HG03521 (cell line): ENCODE data around the gene VAV3.
"Not testable (repeated sequence)": the region's sequence is repeated elsewhere in the genome, so short reads cannot be mapped to it uniquely, and the experiment has no call there.

Experiments used
- ATAC-seq: cut with Tn5 transposase; IDR thresholded peaks from one replicate; pipeline ENCODE4 v1.9.1; 2021; ENCODE audit warnings: mild to moderate bottlenecking, moderate library complexity; ENCODE audit not compliant: unreplicated experiment

Gene VAV3

GRCh38 chr1:107661158-107661557, 303.8 kb downstream of the VAV3 start:
- no peak for ATAC-seq

- no peak for ATAC-seq
Measured at GRCh38 chr1:107659961-107660360, 305.0 kb downstream of the VAV3 start.

DNA sequence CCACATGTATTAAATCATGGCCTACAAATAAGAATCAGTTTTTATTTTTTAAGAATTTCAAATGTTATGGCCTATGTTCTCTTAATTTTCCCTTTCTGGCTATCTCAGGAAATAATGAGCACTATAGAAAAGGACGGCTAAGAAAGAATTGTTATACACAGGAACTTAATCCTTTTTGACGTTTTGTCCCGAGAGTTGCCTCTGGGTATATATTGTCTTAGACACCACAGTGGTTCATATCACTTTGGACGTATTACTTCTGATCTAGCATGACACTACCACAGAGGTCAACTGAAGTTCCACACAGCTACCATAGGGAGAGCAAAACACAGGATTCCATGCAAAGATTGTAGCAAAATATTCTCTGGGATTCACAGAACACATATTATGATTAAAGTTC, 307.6 kb downstream of the VAV3 start:
- ATAC-seq: no peak

- ATAC-seq: no peak
Measured at GRCh38 chr1:107653765-107654164, 311.2 kb downstream of the VAV3 start.

GRCh38 chr1:107653005-107653404, 312.0 kb downstream of the VAV3 start:
- ATAC-seq: no peak

- ATAC-seq: not testable (repeated sequence)
Measured at GRCh38 chr1:107650825-107651224, 314.2 kb downstream of the VAV3 start.

DNA sequence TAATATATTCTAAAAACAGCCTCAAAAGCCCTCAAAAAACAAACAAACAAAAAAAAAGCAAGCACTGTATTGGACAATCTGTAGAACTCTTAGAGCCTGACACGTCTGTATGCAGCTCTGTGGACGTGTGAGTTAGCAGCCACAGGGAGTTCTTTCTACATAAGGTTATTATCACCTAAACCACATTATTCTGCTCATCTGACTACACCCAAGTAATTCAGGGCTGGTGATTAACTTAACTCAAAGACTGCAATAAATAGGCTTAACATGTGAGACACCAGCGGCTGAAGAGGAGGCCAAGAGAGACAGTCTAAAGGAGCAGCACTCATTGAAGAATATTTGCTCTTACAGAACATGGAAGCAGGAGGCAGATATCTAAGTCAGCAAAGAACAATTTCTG, 316.0 kb downstream of the VAV3 start:
- no peak for ATAC-seq

- no peak for ATAC-seq
Measured at GRCh38 chr1:107648071-107648470, 316.9 kb downstream of the VAV3 start.

DNA sequence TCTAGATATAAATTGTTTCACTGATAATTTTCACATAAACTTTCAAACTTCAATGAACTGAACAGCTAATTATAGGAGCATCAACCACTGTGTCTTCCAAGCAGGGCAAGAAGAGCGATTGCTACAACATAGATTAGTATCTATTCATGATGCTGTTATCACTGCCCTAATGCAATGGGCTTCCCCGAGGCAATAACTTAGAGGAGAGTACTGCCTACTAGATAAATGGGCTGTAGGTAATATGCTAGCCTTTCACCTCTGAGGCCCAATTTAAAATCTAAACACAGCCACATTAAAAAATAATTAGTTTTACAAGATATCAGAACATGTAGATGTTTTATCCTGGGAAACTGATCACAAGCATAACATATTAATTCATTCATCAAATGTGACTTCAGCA, 318.0 kb downstream of the VAV3 start:
- ATAC-seq: no peak

DNA sequence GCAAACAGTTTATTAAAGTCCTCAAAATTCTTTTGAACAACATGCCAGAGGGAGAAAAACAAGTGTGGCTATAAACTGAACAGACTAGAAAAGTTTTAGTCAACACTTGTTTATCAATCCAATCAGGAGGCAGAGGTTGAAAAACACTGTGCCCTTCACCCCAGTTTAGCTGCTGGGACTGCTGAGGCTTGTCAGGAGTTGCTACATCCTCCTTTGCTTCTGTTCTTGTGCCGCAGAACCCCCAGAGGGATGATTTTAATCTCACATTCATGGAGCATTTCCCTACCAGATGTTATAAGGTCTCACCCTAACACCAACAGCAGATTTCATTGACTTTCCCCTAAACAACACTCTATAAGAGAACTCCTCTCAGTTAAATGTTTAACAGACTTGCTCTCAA, 321.2 kb downstream of the VAV3 start:
- no peak for ATAC-seq

- ATAC-seq: no peak
Measured at GRCh38 chr1:107640207-107640606, 324.8 kb downstream of the VAV3 start.

- no peak for ATAC-seq
Measured at GRCh38 chr1:107637101-107637500, 327.9 kb downstream of the VAV3 start.

GRCh38 chr1:107633596-107633995, 331.4 kb downstream of the VAV3 start:
- ATAC-seq: no peak

DNA sequence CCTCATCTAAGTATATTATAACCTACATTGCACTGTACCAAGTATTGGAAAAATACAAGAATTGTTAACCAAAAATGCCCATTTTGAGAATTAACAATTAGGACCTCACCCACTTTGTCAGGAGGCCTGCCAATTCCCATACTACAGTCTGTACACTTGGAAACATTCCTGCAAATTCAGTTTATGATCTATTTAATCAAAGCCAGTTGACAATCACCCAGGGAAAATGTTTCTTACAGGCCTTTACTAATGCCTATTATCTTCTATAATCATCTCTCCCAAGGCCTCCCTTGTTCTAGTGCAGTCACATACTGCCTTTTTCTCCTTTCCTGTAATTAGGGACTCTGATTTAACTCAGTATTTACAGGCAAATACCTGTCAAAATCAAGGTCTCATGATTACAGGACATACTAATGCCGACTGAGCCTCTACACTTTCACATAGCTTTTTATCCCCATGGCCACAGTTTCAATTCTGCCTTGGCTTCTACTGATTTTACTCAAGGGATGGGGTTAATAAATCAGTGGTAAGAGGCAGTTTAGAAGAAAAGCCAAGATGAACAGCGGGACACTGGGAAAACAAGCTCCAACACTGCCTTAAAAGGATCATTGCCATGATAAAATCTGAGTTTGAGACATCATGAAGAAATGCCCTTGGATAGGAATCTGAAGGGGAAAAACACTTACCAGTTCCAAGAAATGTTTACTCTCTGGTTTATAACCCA, 338.7 kb downstream of the VAV3 start:
- ATAC-seq: no peak

GRCh38 chr1:107625405-107626029, 339.5 kb downstream of the VAV3 start:
- no peak for ATAC-seq

DNA sequence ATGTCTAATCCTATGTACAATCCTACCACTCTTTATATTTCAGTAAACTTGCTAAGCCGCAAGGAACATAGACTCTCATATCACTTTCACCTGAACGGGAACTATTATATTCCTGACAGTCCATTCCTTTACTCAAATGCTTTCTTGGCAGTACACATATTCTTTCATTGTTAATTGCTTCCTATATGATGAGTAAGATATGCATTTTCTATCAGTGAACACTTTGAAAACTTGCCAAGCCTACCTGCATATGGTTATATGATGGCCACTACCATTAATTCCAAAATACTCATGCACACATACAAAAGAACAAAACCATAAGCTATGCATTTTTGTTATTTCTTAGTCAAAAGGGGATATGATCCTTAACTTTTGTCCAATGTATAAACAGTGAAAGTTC, 341.5 kb downstream of the VAV3 start:
- no peak for ATAC-seq

GRCh38 chr1:107622966-107623365, 342.0 kb downstream of the VAV3 start:
- ATAC-seq: no peak

- ATAC-seq: no peak
Measured at GRCh38 chr1:107622535-107622934, 342.4 kb downstream of the VAV3 start.

GRCh38 chr1:107620753-107621152, 344.2 kb downstream of the VAV3 start:
- ATAC-seq: no peak

DNA sequence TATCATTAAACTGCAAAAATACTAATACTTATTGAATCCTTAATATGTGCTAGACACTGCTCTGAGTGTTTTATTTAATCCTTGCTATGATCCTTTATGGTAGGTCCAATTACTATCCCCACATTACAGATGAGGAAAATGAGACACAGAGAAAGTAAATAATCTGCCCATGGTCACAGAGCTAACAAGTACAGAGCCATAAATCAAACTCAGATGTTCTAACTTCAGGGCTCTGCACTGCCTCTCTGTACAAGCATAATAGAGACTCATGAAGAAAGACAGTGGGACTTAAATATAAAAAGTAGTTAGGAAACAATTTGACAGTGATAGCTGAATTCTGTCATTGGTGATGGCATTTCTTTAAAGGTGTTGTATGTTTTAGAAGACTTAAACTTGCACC, 346.4 kb downstream of the VAV3 start:
- no peak for ATAC-seq

GRCh38 chr1:107617921-107618320, 347.1 kb downstream of the VAV3 start:
- no peak for ATAC-seq

DNA sequence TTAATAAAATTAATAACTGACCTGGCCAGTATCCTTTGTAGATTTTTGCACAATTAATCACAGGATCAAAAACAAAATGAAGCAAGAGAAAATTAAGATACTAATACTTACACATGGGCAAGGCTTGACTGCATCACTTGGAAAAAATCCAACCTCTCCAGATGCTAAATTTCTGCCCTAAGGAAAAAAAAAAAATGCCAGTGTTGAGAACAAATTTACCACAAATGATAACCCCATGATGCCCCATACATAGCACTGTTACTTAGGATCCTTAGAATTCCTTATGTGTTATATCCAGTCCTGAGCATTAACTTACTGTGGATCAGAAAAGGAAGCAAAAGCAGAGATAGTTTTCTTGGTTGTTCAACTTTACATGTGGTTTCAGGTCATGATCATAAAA, 347.5 kb downstream of the VAV3 start:
- ATAC-seq: no peak

DNA sequence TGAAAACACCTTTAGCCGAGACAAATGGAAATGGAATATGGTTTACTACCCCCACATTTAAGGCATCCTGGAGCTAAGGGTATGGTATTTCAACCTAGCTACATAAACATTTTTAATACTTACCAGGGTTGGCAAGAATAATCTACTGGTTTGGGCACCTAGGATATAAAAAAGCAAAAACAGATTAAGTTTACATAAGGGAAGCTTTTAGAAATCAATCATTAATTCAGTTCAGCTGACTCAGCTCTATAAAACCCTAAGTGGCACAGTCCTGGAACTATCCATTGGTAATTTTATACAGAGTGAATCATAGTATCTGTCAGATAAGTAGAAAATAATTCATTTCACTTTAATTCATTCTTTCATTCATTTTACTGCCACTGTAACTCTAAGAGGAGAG, 355.2 kb downstream of the VAV3 start:
- ATAC-seq: no peak
